AG09309 (cell line): ENCODE measurements around the gene LSM14B.
"Not testable (repeated sequence)": the region's sequence is repeated elsewhere in the genome, so short reads cannot be mapped to it uniquely, and the experiment has no call there.

Experiments
- DNase-seq: peaks from one replicate; pipeline ENCODE4 v3.0.0-alpha.2; 2010; ENCODE audit warnings: low read depth
- H3K4me3 ChIP-seq: 2 replicates; pipeline ENCODE4 v1.5.1; 2011; ENCODE audit warnings: mild to moderate bottlenecking, low read depth, low read length, moderate library complexity; ENCODE audit not compliant: control insufficient read depth
- TF ChIP-seq, protein P1 (sequence below): IDR thresholded peaks from 2 replicates; pipeline ENCODE4 v1.5.1; 2011; ENCODE audit warnings: mild to moderate bottlenecking, low read depth, low read length, inconsistent platforms; ENCODE audit not compliant: insufficient read depth, control insufficient read depth; ENCODE audit errors: missing control alignments

Gene LSM14B

GRCh38 chr20:62114894-62115293 is 7.4 kb upstream of the LSM14B start:
- TF ChIP-seq, protein P1, sequence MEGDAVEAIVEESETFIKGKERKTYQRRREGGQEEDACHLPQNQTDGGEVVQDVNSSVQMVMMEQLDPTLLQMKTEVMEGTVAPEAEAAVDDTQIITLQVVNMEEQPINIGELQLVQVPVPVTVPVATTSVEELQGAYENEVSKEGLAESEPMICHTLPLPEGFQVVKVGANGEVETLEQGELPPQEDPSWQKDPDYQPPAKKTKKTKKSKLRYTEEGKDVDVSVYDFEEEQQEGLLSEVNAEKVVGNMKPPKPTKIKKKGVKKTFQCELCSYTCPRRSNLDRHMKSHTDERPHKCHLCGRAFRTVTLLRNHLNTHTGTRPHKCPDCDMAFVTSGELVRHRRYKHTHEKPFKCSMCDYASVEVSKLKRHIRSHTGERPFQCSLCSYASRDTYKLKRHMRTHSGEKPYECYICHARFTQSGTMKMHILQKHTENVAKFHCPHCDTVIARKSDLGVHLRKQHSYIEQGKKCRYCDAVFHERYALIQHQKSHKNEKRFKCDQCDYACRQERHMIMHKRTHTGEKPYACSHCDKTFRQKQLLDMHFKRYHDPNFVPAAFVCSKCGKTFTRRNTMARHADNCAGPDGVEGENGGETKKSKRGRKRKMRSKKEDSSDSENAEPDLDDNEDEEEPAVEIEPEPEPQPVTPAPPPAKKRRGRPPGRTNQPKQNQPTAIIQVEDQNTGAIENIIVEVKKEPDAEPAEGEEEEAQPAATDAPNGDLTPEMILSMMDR: no peak
- H3K4me3 ChIP-seq: no peak overlapping the region
- DNase-seq: no peak

DNA sequence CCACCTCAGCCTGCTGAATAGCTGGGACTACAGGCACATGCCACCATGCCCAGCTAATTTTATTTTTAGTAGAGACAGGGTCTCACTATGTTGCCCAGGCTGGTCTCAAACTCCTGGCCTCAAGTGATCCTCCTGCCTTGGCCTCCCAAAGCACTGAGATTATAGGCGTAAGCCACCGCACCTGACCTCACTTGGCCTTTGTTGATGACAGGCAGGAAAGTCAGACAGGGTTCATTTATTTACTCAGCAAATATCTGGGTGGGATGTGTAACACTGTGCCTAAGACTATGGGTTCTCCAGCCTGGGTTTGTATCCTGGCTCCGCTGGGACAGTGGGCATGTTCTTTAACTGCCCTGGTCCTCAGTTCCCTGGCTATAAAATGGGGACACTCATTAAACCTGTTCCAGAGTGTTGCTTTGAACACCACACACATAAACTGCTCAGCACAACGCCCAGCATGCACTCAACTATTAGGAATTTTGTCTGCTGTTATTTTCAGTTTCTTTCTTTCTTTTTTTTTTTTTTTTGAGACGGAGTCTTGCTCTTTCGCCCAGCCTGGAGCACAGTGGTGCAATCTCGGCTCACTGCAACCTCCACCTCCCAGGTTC is 6.4 kb upstream of the LSM14B start:
- DNase-seq, H3K4me3 ChIP-seq: not testable (repeated sequence)

GRCh38 chr20:62116558-62117361 is 5.5 kb upstream of the LSM14B start:
- TF ChIP-seq, protein P1: no peak
- H3K4me3 ChIP-seq: no peak overlapping the region
- DNase-seq: no peak

DNA sequence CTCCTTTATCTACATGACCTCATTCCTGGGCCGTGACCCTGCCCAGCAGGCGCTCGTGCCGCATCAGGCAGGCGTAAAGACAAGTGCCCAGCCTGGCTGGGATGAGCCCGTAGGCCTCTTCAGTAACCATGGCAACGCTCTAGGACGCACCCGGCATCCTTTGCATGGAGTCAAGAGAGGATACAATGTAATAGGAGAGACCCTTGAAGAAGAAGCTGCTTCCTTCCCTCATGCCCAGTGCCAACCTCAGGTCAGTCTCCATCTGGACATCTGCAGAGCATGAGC is 5.0 kb upstream of the LSM14B start:
- DNase-seq: no peak
- no peak overlapping the region for H3K4me3 ChIP-seq
- TF ChIP-seq, protein P1: no peak

GRCh38 chr20:62117658-62118057 is 4.6 kb upstream of the LSM14B start:
- no peak for DNase-seq
- no peak overlapping the region for H3K4me3 ChIP-seq

GRCh38 chr20:62118113-62119043 is 3.9 kb upstream of the LSM14B start:
- no peak for DNase-seq
- no peak overlapping the region for H3K4me3 ChIP-seq
- TF ChIP-seq, protein P1: no peak

More at GRCh38 chr20:62117658-62118057, 4.6 kb upstream of the LSM14B start:
- TF ChIP-seq, protein P1: no peak
